Measurements from ENCODE around the gene NFATC2. TPM values are rescaled to one million over a fixed set of nuclear protein-coding genes. Genes with fewer than 3 reads are reported as not detected.

The NFATC2 gene
- total and polyA plus RNA-seq, 2 of the 4 experiments (the other 2 are of a cell fraction): 0.18 to 0.38 TPM

- TF ChIP-seq ELK1 (IDR thresholded peaks at IDR 0.05; ENCODE audit: borderline replicate concordance, low read depth, low read length) (no peak), BHLHE40 (IDR thresholded peaks at IDR 0.05; ENCODE audit: low read depth, low read length) (no peak), CEBPB (IDR thresholded peaks at IDR 0.05; ENCODE audit: low read depth, low read length) (no peak), NFE2L2 (IDR thresholded peaks at IDR 0.05; ENCODE audit: low read depth, low read length) (no peak), CHD1 (IDR thresholded peaks at IDR 0.05; ENCODE audit: low read depth, low read length) (no peak), CTCF (conservative IDR thresholded peaks at IDR 0.05; ENCODE audit: low read depth, low read length) (no peak)
- dilution Hi-C loops (cut with HindIII; ENCODE audit: low sequenced_read_pairs, unreplicated experiment) (loop anchor here (25.0 kb wide), 1 partner anchor 168 kb away; no protein-coding TSS in a partner anchor), in situ Hi-C loops (cut with MboI; ENCODE audit: low sequenced_read_pairs) (no loop called here), intact Hi-C loops (cut with micrococcal nuclease) (no loop called here)
- Histone ChIP-seq H2BK20ac (ENCODE audit: low read depth, low read length) (no peak overlapping the region), H3K18ac (ENCODE audit: low read depth, low read length) (no peak overlapping the region), H3K79me1 (ENCODE audit: low read depth in 1 of 2, low read length in 2 of 2) (no peaks in the 10 kb centered on the region), H4K5ac (ENCODE audit: low read depth, low read length) (no peak overlapping the region), H3K4me2 (ENCODE audit: low read depth, low read length) (no peak overlapping the region), H3K36me3 (ENCODE audit: control insufficient read depth, insufficient read depth, low read length) (no peaks in the 10 kb centered on the region), H3K14ac (replicated peaks; ENCODE audit: low read depth, low read length) (no peak overlapping the region), H3K56ac (ENCODE audit: extremely low read depth, insufficient read depth, low read length) (no peak overlapping the region), H3K9me1 (ENCODE audit: insufficient read depth, low read length) (no peaks in the 10 kb centered on the region), H3K4me1 (ENCODE audit: control insufficient read depth, insufficient read depth, low read length) (peaks cover 2% of the 10 kb centered on the region; the same call in 1 of the 2 replicates), H2BK15ac (ENCODE audit: low read depth, low read length) (no peak overlapping the region), H3K9me3 (ENCODE audit: control insufficient read depth, insufficient read depth, low read length) (no peaks in the 10 kb centered on the region), H2AK5ac (ENCODE audit: low read depth, low read length) (no peak overlapping the region), H4K91ac (ENCODE audit: insufficient read depth, low read depth, low read length) (no peak overlapping the region), H3K23ac (ENCODE audit: low read depth, low read length) (no peak overlapping the region), H2BK120ac (ENCODE audit: low read depth, low read length) (no peak overlapping the region), H2BK5ac (ENCODE audit: low read depth, low read length, poor library complexity, severe bottlenecking) (no peak overlapping the region), H4K8ac (ENCODE audit: low read depth in 2 of 2, low read length in 2 of 2) (no peak overlapping the region), H3K27ac (ENCODE audit: insufficient read depth, low read length) (no peak overlapping the region), H2AK9ac (replicated peaks; ENCODE audit: low read depth, low read length, poor library complexity) (no peak overlapping the region), H3K9ac (ENCODE audit: low read depth, low read length) (no peak overlapping the region), H3K4me3 (ENCODE audit: insufficient read depth, low read depth, low read length) (no peak overlapping the region), H3K4ac (ENCODE audit: low read depth, low read length) (no peak overlapping the region), H4K20me1 (ENCODE audit: insufficient read depth, low read length) (no peaks in the 10 kb centered on the region), H3K27me3 (ENCODE audit: control insufficient read depth, insufficient read depth, low read length) (no peaks in the 10 kb centered on the region; the same call in 1 of the 2 replicates), H2AFZ (replicated peaks; ENCODE audit: low read length, poor library complexity) (no peak overlapping the region)
- DNase-seq: no peak
- ChIA-PET CTCF (no interaction called here), POLR2A (ENCODE audit: unreplicated experiment) (no interaction called here)
- no TSS peak for BruUV-seq (replicated peaks)
- no peak for ATAC-seq (ENCODE audit: low read depth)
- WGBS, 2 experiments (ENCODE audit: extremely low coverage in 2 of 2, insufficient read length in 1 of 2): 100% methylated on average over 1 of the region's 4 CpGs; no CpG with 5 or more reads in 1 of the 2 experiments
Measured at GRCh38 chr20:51419646-51420045, 122.9 kb downstream of the NFATC2 start.

Data from IMR-90 (cell line).